ENCODE data around the gene CD6. TPM values are rescaled to one million over a fixed set of nuclear protein-coding genes. Genes with fewer than 3 reads are reported as not detected.

CD6 gene
- total RNA-seq, 4 donors from 2014 or later = 0.26 to 2.0 (median 0.91) TPM; not detected in 1

DNA sequence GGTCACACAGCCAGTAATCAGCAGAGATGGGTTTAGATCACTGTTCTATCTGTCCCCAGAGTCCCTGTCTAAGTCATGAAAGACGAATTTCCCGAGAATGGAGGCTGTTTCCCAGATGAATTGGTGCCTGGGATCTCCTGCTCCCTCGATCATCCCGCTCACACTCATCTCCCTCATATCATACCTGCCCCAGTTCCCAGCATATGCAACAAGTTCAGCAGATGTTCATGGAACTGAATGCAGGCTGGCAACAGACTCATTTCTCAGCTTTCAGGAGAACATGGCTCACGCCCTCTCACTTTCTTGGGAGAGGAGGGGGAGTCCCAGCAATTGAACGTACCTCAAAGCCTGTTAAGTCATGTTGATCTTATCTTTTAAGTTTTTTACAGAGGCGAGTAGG is 22.1 kb downstream of the CD6 start:
- H3K4me3 ChIP-seq = no peak overlapping the region
- intact Hi-C loops (cut with DNase I; ENCODE audit: low total_unique reads) = no loop called here
- H3K36me3 ChIP-seq = no peaks in the 10 kb centered on the region
- TF ChIP-seq POLR2A (IDR thresholded peaks at IDR 0.05) = no peak
- TF ChIP-seq, protein P1, sequence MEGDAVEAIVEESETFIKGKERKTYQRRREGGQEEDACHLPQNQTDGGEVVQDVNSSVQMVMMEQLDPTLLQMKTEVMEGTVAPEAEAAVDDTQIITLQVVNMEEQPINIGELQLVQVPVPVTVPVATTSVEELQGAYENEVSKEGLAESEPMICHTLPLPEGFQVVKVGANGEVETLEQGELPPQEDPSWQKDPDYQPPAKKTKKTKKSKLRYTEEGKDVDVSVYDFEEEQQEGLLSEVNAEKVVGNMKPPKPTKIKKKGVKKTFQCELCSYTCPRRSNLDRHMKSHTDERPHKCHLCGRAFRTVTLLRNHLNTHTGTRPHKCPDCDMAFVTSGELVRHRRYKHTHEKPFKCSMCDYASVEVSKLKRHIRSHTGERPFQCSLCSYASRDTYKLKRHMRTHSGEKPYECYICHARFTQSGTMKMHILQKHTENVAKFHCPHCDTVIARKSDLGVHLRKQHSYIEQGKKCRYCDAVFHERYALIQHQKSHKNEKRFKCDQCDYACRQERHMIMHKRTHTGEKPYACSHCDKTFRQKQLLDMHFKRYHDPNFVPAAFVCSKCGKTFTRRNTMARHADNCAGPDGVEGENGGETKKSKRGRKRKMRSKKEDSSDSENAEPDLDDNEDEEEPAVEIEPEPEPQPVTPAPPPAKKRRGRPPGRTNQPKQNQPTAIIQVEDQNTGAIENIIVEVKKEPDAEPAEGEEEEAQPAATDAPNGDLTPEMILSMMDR (IDR thresholded peaks at IDR 0.05) = no peak
- H3K9me3 ChIP-seq = no peaks in the 10 kb centered on the region
- no peaks in the 10 kb centered on the region for H3K27me3 ChIP-seq
- H3K27ac ChIP-seq = no peak overlapping the region
- H3K4me1 ChIP-seq = no peaks in the 10 kb centered on the region
- DNase-seq = no peak

DNA sequence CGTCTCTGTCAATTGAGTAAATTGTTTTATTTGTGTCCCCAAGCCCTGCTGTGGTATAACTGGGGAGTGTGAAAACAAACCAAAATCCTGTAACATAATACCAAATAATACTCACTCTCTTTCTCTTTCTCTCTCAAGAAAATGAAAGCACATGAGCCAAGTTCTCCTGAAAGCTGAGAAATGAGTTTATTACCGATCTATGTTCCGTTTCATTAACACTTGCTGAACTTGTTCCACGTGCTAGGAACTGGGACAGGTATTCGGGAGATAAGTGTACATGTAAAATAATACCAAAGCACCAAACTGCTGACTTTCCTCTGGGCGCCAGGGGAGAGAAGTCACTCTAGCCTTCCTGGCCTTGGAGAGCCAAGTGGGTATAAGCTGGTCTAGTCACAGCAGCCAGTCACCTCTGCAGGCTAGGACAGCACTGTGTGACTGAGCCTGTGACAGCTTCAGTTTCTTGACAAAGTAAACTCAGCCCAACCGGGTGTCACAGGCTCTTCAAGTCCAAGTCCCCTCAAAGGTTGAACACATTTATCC is 23.1 kb downstream of the CD6 start:
- H3K9me3 ChIP-seq = no peaks in the 10 kb centered on the region
- H3K4me1 ChIP-seq = no peaks in the 10 kb centered on the region
- H3K27me3 ChIP-seq = no peaks in the 10 kb centered on the region
- intact Hi-C loops (cut with DNase I; ENCODE audit: low total_unique reads) = no loop called here
- no peak overlapping the region for H3K27ac ChIP-seq
- TF ChIP-seq, protein P1 (IDR thresholded peaks at IDR 0.05) = no peak
- no peak for TF ChIP-seq POLR2A (IDR thresholded peaks at IDR 0.05)
- H3K4me3 ChIP-seq = no peak overlapping the region
- no peaks in the 10 kb centered on the region for H3K36me3 ChIP-seq
- DNase-seq = no peak

DNA sequence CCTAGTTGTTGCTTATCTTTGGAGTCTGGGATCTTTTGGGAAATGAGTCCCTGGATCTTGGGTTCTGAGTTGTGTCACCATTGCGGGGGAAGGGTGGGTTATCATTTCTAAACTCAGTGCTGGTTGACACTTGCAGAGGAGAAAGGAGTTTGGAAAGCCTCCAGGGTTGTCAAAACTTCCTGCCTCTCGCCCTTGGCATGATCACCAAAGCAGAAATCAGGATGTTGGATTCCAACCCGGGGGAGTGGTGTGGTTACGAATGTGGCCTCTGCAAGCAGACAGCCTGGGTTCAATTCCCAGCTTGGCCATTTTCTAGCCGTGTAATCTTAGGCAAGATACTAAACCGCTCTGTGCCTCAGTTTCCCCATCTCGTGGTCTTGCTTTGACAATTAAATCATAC is 24.3 kb downstream of the CD6 start:
- Histone ChIP-seq H3K4me3 (no peak overlapping the region), H3K4me1 (no peaks in the 10 kb centered on the region), H3K36me3 (no peaks in the 10 kb centered on the region), H3K9me3 (no peaks in the 10 kb centered on the region), H3K27ac (no peak overlapping the region), H3K27me3 (no peaks in the 10 kb centered on the region)
- DNase-seq = no peak
- no peak for TF ChIP-seq POLR2A (IDR thresholded peaks at IDR 0.05)
- intact Hi-C loops (cut with DNase I; ENCODE audit: low total_unique reads) = no loop called here

DNA sequence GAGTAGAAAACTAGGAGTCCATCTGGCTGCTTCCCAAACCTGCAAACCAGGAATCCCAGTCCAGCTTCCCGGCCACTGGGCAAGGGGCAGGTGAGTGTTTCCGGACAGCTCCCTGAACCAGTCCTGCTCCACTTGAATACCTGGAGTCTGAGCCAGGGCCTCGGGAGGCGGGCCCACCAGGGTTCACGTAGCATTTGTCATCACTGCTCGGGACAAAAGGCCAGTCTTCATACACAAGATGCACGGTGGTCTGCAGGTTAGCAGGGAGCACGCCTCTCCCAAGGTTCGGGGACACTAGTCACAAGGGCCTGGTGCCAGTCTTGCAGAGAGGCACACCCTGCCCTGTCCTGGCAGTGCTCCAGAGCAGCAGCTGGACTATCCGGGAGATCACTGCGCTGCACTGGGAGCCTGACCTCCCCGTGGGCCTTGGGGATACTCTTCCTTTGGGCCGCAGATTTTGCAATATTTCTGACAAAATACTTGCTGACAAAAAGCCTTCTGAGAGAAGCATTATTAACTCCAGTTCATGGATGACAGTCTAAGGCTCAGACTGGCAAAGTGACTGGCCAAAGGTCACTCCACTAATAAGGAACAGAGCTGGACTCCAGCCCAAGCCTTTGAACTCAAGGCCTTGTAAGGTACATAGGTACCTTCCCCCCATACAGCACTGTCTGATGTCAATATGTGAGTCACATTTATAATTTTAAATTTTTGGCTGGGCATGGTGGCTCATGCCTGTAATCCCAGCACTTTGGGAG is 25.1 kb downstream of the CD6 start:
- Histone ChIP-seq H3K4me3 (no peak overlapping the region), H3K27ac (no peak overlapping the region), H3K9me3 (no peaks in the 10 kb centered on the region), H3K4me1 (no peaks in the 10 kb centered on the region), H3K36me3 (no peaks in the 10 kb centered on the region), H3K27me3 (no peaks in the 10 kb centered on the region)
- intact Hi-C loops (cut with DNase I; ENCODE audit: low total_unique reads) = no loop called here
- no peak for TF ChIP-seq POLR2A (IDR thresholded peaks at IDR 0.05)
- TF ChIP-seq, protein P1 (IDR thresholded peaks at IDR 0.05) = no peak
- DNase-seq = peak in 1 of 2 donors; percentile 29

DNA sequence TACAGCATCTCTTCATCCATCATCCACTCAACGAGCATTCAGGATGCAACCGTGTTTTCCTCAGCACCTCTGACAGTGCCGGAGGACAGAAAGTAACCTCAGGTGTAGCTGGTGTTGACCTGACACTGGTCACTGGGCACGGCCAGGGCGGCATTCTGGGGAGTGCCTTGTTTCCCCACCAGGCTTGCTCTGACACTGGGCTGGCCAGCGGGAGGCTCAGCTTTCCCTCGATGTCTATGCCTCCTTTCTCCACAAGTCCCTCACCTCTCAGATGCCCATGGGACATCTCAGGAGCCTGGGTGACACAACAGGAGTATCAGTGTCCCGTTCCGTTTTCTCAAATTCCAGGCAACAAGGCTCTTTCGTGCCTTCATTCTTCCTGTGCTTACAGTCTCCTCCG is 28.9 kb downstream of the CD6 start:
- intact Hi-C loops (cut with DNase I; ENCODE audit: low total_unique reads) = no loop called here
- Histone ChIP-seq H3K4me3 (no peak overlapping the region), H3K27me3 (no peaks in the 10 kb centered on the region), H3K9me3 (no peaks in the 10 kb centered on the region), H3K27ac (no peak overlapping the region), H3K4me1 (no peaks in the 10 kb centered on the region), H3K36me3 (no peaks in the 10 kb centered on the region)
- TF ChIP-seq, protein P1 (IDR thresholded peaks at IDR 0.05) = no peak
- TF ChIP-seq POLR2A (IDR thresholded peaks at IDR 0.05) = no peak
- no peak for DNase-seq
